ENCODE results near the gene DBT.
A peak's percentile ranks its signal among the peaks of the same experiment; 100 is the strongest.
"Not testable (repeated sequence)": the region's sequence is repeated elsewhere in the genome, so short reads cannot be mapped to it uniquely, and the experiment has no call there.

DBT gene

GRCh38 chr1:100249537-100250257 lies at the start of gene DBT:
Gene DBT (minus strand): TSS chr1:100249834. CDS start chr1:100249820, 14 bp downstream.
- peak; percentile 79 for TF ChIP-seq POLR2A (IDR thresholded peaks at IDR 0.05; ENCODE audit: low read depth, low read length)
- DNase-seq (ENCODE audit: insufficient read length, low spot score) (peak; percentile 92), FAIRE-seq (peak; percentile 99)

GRCh38 chr1:100298512-100298911 lies 48.9 kb upstream of the DBT start:
- TF ChIP-seq POLR2A (IDR thresholded peaks at IDR 0.05; ENCODE audit: low read depth, low read length), result no peak
- no peak for FAIRE-seq
- no peak for DNase-seq (ENCODE audit: insufficient read length, low spot score)

GRCh38 chr1:100296997-100297396 lies 47.4 kb upstream of the DBT start:
- FAIRE-seq; DNase-seq (ENCODE audit: insufficient read length, low spot score): not testable (repeated sequence)

GRCh38 chr1:100296140-100296539 lies 46.5 kb upstream of the DBT start:
- no peak for DNase-seq (ENCODE audit: insufficient read length, low spot score)
- no peak for TF ChIP-seq POLR2A (IDR thresholded peaks at IDR 0.05; ENCODE audit: low read depth, low read length)
- no peak for FAIRE-seq

- TF ChIP-seq POLR2A (IDR thresholded peaks at IDR 0.05; ENCODE audit: low read depth, low read length), result no peak
- no peak for DNase-seq (ENCODE audit: insufficient read length, low spot score)
- FAIRE-seq, result peak; percentile 30
These were observed 43.1 kb upstream of the DBT start for GRCh38 chr1:100292711-100293110.

- DNase-seq (ENCODE audit: insufficient read length, low spot score), result no peak
- FAIRE-seq, result no peak
- TF ChIP-seq POLR2A (IDR thresholded peaks at IDR 0.05; ENCODE audit: low read depth, low read length), result no peak
These were observed 40.7 kb upstream of the DBT start for GRCh38 chr1:100290291-100290690.

- no peak for TF ChIP-seq POLR2A (IDR thresholded peaks at IDR 0.05; ENCODE audit: low read depth, low read length)
- no peak for DNase-seq (ENCODE audit: insufficient read length, low spot score)
- no peak for FAIRE-seq
These were observed 37.5 kb upstream of the DBT start for GRCh38 chr1:100287162-100287561.

GRCh38 chr1:100284591-100284990 lies 35.0 kb upstream of the DBT start:
- TF ChIP-seq POLR2A (IDR thresholded peaks at IDR 0.05; ENCODE audit: low read depth, low read length), result no peak
- FAIRE-seq, result no peak

GRCh38 chr1:100279954-100280682 lies 30.5 kb upstream of the DBT start:
- TF ChIP-seq POLR2A (IDR thresholded peaks at IDR 0.05; ENCODE audit: low read depth, low read length), result no peak
- DNase-seq (ENCODE audit: insufficient read length, low spot score) (no peak), FAIRE-seq (peak; percentile 11)

More at GRCh38 chr1:100284591-100284990, 35.0 kb upstream of the DBT start:
- no peak for DNase-seq (ENCODE audit: insufficient read length, low spot score)

- no peak for DNase-seq (ENCODE audit: insufficient read length, low spot score)
- no peak for FAIRE-seq
- TF ChIP-seq POLR2A (IDR thresholded peaks at IDR 0.05; ENCODE audit: low read depth, low read length), result no peak
These were observed 29.8 kb upstream of the DBT start for GRCh38 chr1:100279358-100279923.

GRCh38 chr1:100277866-100278265 lies 28.2 kb upstream of the DBT start:
- DNase-seq (ENCODE audit: insufficient read length, low spot score) (no peak), FAIRE-seq (no peak)
- no peak for TF ChIP-seq POLR2A (IDR thresholded peaks at IDR 0.05; ENCODE audit: low read depth, low read length)

- FAIRE-seq (peak; percentile 23), DNase-seq (ENCODE audit: insufficient read length, low spot score) (no peak)
- no peak for TF ChIP-seq POLR2A (IDR thresholded peaks at IDR 0.05; ENCODE audit: low read depth, low read length)
These were observed 18.6 kb upstream of the DBT start for GRCh38 chr1:100268202-100268601.

GRCh38 chr1:100267284-100267683 lies 17.6 kb upstream of the DBT start:
- no peak for FAIRE-seq
- TF ChIP-seq POLR2A (IDR thresholded peaks at IDR 0.05; ENCODE audit: low read depth, low read length), result no peak

GRCh38 chr1:100266741-100267140 lies 17.1 kb upstream of the DBT start:
- DNase-seq (ENCODE audit: insufficient read length, low spot score) (no peak), FAIRE-seq (peak; percentile 36)
- TF ChIP-seq POLR2A (IDR thresholded peaks at IDR 0.05; ENCODE audit: low read depth, low read length), result no peak

More at GRCh38 chr1:100267284-100267683, 17.6 kb upstream of the DBT start:
- no peak for DNase-seq (ENCODE audit: insufficient read length, low spot score)
